GM13976 (cell line): Measurements from ENCODE around the gene HPS4.

Source experiments
- DNase-seq: peaks from one replicate; pipeline ENCODE4 v3.0.0; 2012; ENCODE audit warnings: low spot score
- CTCF ChIP-seq: IDR thresholded peaks from 2 replicates; pipeline ENCODE4 v1.5.1; 2012; ENCODE audit warnings: borderline replicate concordance, mild to moderate bottlenecking; ENCODE audit not compliant: insufficient read depth; ENCODE audit errors: extremely low read depth, missing control alignments, control extremely low read depth
- in situ Hi-C: fragments of 300-500 bp; cut with MboI; formaldehyde crosslinking; loops from one replicate; pipeline ENCODE4 v1.12.0; 2022; ENCODE audit warnings: low sequenced_read_pairs, mixed read lengths, inconsistent platforms; ENCODE audit not compliant: unreplicated experiment

HPS4 gene

GRCh38 chr22:26501996-26502395 lies 18.4 kb upstream of the HPS4 start:
- DNase-seq, result no peak
- no peak for TF ChIP-seq CTCF
- in situ Hi-C loops, result no loop called here

GRCh38 chr22:26499188-26499703 lies 15.7 kb upstream of the HPS4 start:
- no peak for DNase-seq
- in situ Hi-C loops, result no loop called here
- TF ChIP-seq CTCF, result no peak

- no peak for TF ChIP-seq CTCF
- in situ Hi-C loops, result no loop called here
- no peak for DNase-seq
Observed at GRCh38 chr22:26496456-26496855, 12.9 kb upstream of the HPS4 start.

GRCh38 chr22:26494506-26494905 lies 10.9 kb upstream of the HPS4 start:
- no peak for DNase-seq
- no peak for TF ChIP-seq CTCF
- in situ Hi-C loops, result no loop called here

- no peak for TF ChIP-seq CTCF
- in situ Hi-C loops, result no loop called here
- no peak for DNase-seq
Observed at GRCh38 chr22:26492220-26492619, 8.6 kb upstream of the HPS4 start.

- no peak for TF ChIP-seq CTCF
- no peak for DNase-seq
- in situ Hi-C loops, result no loop called here
Observed at GRCh38 chr22:26489447-26490036, 6.0 kb upstream of the HPS4 start.
